Measurements from ENCODE around the gene FARP1.

FARP1 gene

DNA sequence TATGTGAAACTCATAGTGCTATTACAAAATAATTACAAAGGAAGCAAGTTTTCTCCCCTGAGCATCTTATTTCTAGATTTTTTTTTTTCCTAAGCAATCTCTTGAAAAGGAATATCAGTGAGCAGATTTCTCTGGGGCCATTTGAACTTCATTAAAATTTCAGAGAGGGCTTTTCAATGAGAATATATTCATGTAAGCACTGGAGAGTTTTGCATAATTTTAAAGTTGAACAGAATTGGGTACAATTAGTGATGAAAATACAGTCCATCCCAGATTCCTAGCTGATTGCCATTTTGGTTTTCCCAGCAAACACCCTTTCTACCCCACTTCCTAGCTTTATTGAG is 101.0 kb downstream of the FARP1 start:
- no peak for TF ChIP-seq CTCF (IDR thresholded peaks at IDR 0.05)

- TF ChIP-seq CTCF (IDR thresholded peaks at IDR 0.05): no peak
These were observed 103.8 kb downstream of the FARP1 start for GRCh38 chr13:98246538-98247172.

DNA sequence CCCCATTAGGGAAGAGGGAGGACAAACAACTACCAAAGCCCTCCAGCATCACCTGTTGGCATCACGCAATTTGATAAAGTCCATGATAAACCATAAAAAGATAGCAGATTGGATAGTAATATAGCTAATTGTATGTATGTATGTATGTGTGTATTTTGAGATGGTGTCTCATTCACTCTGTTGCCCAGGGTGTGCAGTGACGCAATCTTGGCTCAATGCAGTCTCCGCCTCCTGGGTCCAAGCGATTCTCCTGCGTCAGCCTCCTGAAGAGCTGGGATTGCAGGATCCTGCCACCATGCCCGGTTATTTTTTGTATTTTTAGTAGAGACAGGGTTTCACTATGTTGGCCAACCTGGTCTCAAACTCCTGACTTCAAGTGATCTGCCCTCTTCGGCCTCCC is 108.8 kb downstream of the FARP1 start:
- no peak for TF ChIP-seq CTCF (IDR thresholded peaks at IDR 0.05)

GRCh38 chr13:98252931-98253470 is 110.1 kb downstream of the FARP1 start:
- TF ChIP-seq CTCF (IDR thresholded peaks at IDR 0.05): no peak

GRCh38 chr13:98253526-98253925 is 110.6 kb downstream of the FARP1 start:
- TF ChIP-seq CTCF (IDR thresholded peaks at IDR 0.05): no peak

- no peak for TF ChIP-seq CTCF (IDR thresholded peaks at IDR 0.05)
These were observed 111.6 kb downstream of the FARP1 start for GRCh38 chr13:98254513-98254912.

DNA sequence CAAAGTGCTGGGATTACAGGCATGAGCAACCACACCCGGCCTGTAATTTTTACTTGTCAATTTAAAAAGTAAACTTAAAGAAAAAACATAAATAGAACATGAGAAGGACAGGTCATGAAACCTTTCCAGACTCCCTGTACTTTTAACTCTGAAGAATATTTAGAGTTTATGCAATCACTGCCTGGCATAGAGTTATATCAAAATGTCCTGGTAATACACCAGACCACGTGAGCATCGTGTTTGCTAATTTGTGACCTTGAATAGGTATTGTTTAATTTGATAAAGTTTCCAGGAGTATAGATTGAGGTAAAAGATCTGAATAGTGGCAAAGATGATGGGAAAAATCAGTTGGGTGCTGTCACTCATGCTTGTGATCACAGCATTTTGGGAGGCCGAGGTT is 115.3 kb downstream of the FARP1 start:
- no peak for TF ChIP-seq CTCF (IDR thresholded peaks at IDR 0.05)

All from LNCAP (cell line).